ENCODE results near the gene QSOX1.

- TF ChIP-seq SMAD3 (CRISPR knock-in tag; IDR thresholded peaks at IDR 0.05; ENCODE audit: borderline replicate concordance) (no peak), ZNF512 (CRISPR knock-in tag; IDR thresholded peaks at IDR 0.05; ENCODE audit: borderline replicate concordance) (no peak), CTCF (IDR thresholded peaks at IDR 0.05) (no peak), ATF2 (CRISPR knock-in tag; IDR thresholded peaks at IDR 0.05; ENCODE audit: borderline replicate concordance, low read depth) (no peak), E2F4 (CRISPR knock-in tag; IDR thresholded peaks at IDR 0.05; ENCODE audit: borderline replicate concordance, low read depth) (no peak), ZBTB21 (CRISPR knock-in tag; IDR thresholded peaks at IDR 0.05; ENCODE audit: borderline replicate concordance) (no peak), MLX (CRISPR knock-in tag; IDR thresholded peaks at IDR 0.05) (no peak), CREB1 (CRISPR knock-in tag; IDR thresholded peaks at IDR 0.05) (no peak), USF2 (CRISPR knock-in tag; IDR thresholded peaks at IDR 0.05) (no peak), ZNF232 (CRISPR knock-in tag; IDR thresholded peaks at IDR 0.05) (no peak)
Observed at GRCh38 chr1:180197231-180197630, 42.6 kb downstream of the QSOX1 start.

All from WTC11 (cell line).